OCI-LY3 (cell line): Measurements from ENCODE around the gene SH3GLB1.

Experiments used
- EZH2phosphoT487 ChIP-seq: fragments of 200-600 bp; shearing (Covaris generic); IDR thresholded peaks from 2 replicates; pipeline ENCODE4 v1.6.1; 2018; ENCODE audit warnings: antibody characterized with exemption, mixed run types, low read depth
- TF ChIP-seq, protein P1 (sequence below): fragments of 200-600, 300-600 bp; sonication (generic); IDR thresholded peaks from 2 replicates; pipeline ENCODE4 v1.5.1; 2014; ENCODE audit warnings: antibody characterized with exemption, low read length, low read depth

- TF ChIP-seq, protein P1, sequence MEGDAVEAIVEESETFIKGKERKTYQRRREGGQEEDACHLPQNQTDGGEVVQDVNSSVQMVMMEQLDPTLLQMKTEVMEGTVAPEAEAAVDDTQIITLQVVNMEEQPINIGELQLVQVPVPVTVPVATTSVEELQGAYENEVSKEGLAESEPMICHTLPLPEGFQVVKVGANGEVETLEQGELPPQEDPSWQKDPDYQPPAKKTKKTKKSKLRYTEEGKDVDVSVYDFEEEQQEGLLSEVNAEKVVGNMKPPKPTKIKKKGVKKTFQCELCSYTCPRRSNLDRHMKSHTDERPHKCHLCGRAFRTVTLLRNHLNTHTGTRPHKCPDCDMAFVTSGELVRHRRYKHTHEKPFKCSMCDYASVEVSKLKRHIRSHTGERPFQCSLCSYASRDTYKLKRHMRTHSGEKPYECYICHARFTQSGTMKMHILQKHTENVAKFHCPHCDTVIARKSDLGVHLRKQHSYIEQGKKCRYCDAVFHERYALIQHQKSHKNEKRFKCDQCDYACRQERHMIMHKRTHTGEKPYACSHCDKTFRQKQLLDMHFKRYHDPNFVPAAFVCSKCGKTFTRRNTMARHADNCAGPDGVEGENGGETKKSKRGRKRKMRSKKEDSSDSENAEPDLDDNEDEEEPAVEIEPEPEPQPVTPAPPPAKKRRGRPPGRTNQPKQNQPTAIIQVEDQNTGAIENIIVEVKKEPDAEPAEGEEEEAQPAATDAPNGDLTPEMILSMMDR = no peak
- no peak for TF ChIP-seq EZH2phosphoT487
Measured at GRCh38 chr1:86750530-86750929, 46.2 kb downstream of the SH3GLB1 start.
